OCI-M2 (cell line): ENCODE measurements around the gene STIP1.

Experiments used
- DNase-seq: peaks from one replicate; lab custom pipeline; 2025; ENCODE audit not compliant: unreplicated experiment; lab: John Stamatoyannopoulos, UW

STIP1 gene

DNA sequence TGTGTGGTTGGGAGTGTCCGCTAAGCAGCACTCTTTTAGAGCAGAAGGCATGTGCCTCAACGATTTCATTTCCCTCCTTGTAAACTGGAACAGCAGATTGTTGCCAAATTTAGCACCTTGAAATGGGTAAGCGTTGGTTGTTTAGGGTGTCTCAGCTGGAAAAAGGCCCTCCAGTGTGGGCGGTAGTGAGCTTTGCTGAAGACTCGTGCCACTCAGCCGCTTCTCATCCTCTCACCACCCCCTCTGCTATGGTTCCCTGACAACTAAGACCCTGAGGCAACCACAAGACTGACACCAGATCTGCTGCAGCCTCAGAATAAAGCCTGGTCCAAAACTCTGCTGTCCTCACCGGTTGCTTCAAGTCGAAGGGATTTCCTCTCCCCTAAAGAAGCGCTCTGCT lies 10.7 kb downstream of the STIP1 start:
- no peak for DNase-seq

DNA sequence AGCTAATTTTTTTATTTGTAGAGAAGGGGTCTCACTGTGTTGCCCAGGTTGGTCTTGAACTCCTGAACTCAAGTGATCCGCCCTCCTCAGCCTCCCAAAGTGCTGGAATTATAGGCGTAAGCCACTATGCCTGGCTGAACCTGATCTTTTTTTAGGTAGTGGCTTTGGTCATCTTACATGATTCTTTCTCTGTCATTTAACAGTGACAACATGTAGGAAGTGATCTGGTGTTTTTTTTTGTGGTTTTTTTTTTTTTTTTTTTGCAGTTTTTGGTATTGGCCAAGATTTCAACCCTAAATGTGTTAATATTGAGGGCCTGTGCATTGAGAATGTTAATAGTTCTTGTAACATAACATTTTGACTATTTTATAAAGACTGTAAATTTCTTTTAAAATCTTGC lies 12.5 kb downstream of the STIP1 start:
- no peak for DNase-seq

DNA sequence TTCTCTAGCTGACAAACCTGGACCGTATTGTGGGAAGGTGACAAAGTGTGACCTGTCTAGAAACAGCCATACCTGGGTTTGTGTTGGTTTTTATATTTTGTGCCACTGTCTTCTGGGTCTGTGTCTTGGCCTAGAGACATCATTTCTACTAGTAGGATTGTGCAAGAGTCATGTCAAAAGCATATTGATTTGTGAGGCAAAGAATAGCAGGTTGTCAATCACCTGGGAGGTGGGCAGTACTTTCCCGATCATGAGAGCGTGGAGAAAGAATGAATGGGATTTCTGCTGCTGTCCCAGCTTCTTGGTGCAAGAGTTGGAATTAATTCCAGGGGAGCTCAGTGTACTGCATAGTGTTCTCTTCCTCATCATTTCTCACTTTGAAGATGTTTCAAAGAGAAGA lies 15.6 kb downstream of the STIP1 start:
- no peak for DNase-seq

DNA sequence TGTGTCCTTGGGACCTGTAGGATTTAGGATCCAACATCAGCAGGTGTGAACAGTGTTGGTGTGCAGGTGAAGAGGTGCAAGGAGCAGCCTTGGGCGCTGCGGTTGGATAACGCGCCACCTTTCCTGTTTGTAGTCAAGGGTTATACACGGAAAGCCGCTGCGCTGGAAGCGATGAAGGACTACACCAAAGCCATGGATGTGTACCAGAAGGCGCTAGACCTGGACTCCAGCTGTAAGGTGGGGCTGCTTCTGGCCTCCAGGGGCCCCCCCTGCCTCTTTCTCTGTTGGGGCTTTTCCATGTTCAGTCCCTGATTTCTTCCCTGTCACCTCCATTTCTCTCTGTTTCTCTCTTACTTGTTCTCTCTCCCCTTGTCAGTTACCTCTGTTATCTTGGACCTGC lies 17.0 kb downstream of the STIP1 start:
- no peak for DNase-seq

DNA sequence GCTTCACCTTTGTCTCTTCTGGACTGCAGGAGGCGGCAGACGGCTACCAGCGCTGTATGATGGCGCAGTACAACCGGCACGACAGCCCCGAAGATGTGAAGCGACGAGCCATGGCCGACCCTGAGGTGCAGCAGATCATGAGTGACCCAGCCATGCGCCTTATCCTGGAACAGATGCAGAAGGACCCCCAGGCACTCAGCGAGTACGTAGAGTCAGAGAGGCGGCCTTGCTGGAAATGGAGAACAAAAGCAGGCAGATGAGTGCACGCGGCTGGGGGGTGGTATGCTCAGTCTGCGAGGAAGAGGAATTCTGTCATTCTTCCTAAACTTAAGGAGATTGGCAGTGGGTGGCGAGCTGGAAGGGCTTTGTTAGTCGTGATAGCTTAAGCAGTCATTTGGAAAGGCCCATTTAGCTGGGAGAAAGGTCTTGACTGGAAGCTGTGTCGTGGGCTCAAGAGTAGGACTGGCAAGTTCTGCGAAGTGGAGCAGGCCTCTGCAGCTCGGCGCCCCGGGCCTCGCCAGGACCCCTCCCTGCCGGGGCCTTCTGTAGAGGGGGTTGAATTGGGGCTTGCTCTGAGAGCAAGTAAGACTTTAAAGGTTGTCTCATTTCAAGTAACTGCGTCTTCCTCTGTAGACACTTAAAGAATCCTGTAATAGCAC lies 17.6 kb downstream of the STIP1 start:
- DNase-seq: no peak

- no peak for DNase-seq
Observed at GRCh38 chr11:64204080-64204440, 18.1 kb downstream of the STIP1 start.

GRCh38 chr11:64204464-64204989 lies 18.6 kb downstream of the STIP1 start:
- peak; percentile 44 for DNase-seq

- no peak for DNase-seq
Observed at GRCh38 chr11:64206457-64207255, 20.7 kb downstream of the STIP1 start, which contains the start of gene FERMT3. TSS of gene FERMT3 (plus strand) at chr11:64206721. CDS start at chr11:64207365, 644 bp downstream.

DNA sequence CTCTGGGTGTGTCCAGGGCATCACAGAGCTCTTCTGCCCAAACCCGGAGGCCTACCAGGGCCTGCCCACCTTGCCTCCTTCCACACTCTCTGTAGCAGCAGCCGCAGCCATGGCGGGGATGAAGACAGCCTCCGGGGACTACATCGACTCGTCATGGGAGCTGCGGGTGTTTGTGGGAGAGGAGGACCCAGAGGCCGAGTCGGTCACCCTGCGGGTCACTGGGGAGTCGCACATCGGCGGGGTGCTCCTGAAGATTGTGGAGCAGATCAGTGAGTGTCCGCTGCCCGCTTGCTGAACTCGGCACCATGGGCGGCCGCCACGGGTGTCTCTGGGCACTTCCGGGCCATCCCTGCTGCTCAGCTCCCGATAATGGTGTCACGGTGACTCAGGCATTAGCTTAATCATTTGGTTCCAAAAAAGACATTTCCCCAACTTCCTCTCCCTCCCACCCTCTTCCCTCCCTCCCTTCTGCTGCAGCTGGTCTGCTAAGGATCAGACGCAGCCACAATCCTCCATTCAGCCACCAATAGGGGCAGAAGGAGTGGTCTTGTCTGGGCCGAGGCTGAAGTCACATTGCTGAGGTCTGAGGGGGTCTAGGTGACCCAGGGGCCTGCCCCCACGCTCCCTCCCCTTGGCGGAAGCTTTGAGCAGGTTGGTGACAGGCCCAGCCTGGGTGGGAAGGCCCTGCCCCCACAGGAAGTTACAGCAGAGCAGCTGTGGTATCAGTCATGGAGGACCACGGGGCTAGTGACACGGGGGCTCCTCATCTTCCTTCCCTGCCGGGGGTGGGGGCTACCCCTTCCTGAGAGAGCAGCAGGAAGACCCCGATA lies 21.5 kb downstream of the STIP1 start:
- DNase-seq: peak; percentile 53

DNA sequence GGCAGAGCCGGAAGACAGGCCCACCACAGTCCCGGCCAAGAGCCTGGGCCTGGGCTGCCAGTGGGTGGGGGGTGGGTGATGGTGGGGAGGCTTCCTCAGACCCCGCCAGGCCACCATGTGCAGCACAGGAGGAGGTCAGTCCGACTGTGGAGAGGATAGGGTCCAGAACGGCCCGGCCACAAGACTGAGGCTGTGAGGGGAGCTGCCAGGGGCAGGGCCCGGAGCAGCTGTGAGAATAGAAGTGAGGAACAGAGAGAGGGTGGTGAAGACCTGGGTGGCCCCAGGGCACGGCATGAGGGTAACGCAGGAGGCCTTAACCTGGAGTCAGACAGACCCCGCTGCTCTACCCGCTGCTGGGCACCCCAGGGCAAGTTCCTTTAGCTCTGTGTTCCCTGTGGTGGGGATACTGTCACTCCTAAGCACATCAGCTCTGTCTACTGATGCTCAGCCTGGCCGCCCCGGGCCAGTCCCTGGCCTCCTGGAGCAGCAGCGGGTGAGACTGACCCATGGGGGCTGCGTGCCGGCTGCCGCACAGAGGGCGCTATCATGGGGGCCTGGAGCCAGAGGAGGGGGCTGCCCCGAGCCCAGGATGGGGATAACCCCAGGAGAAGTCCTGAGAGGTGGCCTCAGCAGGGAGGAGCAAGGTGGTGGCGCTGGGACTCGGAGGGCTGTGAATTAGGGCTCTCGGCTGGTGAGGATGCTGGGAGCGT lies 22.3 kb downstream of the STIP1 start:
- DNase-seq: no peak

- no peak for DNase-seq
Observed at GRCh38 chr11:64208796-64209562, 23.0 kb downstream of the STIP1 start.

GRCh38 chr11:64209563-64209843 lies 23.5 kb downstream of the STIP1 start:
- no peak for DNase-seq

- no peak for DNase-seq
Observed at GRCh38 chr11:64210301-64211020, 24.5 kb downstream of the STIP1 start.

DNA sequence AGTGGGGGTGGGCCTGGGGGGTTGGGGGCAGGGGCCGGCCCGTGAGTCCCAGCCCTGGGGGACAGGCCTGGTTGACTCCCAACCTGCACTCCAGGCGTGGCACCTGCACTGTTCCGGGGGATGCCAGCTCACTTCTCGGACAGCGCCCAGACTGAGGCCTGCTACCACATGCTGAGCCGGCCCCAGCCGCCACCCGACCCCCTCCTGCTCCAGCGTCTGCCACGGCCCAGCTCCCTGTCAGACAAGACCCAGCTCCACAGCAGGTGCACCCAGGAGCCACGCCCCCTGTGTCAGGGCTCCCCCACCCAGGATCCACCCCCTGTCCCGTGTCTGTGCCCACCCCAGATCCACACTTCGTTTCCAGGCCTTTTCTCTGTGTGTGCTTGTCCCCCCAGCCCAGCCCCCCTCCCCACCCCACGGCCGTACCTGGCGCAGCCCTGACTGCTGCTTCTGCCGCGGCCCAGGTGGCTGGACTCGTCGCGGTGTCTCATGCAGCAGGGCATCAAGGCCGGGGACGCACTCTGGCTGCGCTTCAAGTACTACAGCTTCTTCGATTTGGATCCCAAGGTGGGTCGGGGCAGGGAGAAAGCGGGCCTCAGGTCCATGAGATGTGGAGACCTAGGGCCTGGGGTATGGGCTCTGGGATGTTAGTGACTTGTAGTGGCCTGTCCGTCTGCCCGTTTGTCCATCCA lies 25.4 kb downstream of the STIP1 start:
- DNase-seq: no peak

- DNase-seq: no peak
Observed at GRCh38 chr11:64216879-64217278, 30.9 kb downstream of the STIP1 start.

DNA sequence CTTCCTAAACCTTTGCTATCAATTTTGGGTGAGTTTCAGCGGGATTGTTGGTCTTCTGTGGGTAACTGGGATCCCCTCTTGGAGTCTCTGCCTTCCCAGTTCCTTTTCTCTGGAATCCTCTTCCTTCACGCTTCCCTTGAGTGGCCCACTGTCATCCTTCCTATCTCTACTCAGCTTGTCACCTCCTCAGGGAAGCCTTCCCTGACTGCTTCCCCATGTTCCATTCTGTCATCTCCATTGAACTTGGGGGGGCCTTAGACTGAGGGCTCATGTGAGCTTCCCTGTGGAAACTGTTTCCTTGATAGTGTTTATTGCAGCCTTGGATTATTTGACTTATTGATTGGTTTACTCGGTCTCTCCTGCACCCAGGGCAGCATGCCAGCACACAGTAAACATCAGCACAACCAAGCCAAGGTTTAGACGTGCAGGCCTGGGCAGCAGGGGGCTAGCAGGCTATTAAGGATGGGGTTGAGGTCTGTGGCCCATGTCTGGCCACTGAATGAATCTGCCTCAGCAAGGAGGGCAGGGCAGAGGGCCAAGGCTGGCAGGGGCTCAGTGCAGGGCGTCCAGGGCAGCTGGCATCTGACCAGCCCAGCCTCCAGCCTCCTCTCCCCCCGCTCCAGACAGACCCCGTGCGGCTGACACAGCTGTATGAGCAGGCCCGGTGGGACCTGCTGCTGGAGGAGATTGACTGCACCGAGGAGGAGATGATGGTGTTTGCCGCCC lies 32.8 kb downstream of the STIP1 start:
- DNase-seq: no peak

DNA sequence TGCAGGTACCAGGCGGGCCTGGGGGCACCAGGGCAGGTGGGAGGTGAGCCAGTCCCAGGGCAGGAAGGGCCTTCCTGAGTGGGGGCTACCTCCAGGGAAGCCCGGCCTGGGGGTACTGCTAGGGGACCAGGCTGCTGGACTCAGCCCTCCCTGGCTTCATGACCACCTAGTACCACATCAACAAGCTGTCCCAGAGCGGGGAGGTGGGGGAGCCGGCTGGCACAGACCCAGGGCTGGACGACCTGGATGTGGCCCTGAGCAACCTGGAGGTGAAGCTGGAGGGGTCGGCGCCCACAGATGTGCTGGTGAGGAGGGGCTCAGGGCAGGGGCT lies 33.3 kb downstream of the STIP1 start:
- DNase-seq: no peak

- no peak for DNase-seq
Observed at GRCh38 chr11:64219755-64220154, 33.8 kb downstream of the STIP1 start.

- DNase-seq: no peak
Observed at GRCh38 chr11:64220271-64220670, 34.3 kb downstream of the STIP1 start.
